Epithelial cell of prostate (primary cell): Measurements from ENCODE around the gene CPO.
A peak's percentile ranks its signal among the peaks of the same experiment; 100 is the strongest.
"Not testable (repeated sequence)": the region's sequence is repeated elsewhere in the genome, so short reads cannot be mapped to it uniquely, and the experiment has no call there.

Experiments
- DNase-seq: peaks from one replicate; pipeline ENCODE4 v3.0.0-alpha.2; 2011; ENCODE audit warnings: low read depth, low spot score
- H3K27ac ChIP-seq: fragments of 450-650 bp; 2 replicates; pipeline ENCODE4 v1.5.1; 2017; ENCODE audit warnings: mild to moderate bottlenecking

CPO gene, protein sequence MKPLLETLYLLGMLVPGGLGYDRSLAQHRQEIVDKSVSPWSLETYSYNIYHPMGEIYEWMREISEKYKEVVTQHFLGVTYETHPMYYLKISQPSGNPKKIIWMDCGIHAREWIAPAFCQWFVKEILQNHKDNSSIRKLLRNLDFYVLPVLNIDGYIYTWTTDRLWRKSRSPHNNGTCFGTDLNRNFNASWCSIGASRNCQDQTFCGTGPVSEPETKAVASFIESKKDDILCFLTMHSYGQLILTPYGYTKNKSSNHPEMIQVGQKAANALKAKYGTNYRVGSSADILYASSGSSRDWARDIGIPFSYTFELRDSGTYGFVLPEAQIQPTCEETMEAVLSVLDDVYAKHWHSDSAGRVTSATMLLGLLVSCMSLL

DNA sequence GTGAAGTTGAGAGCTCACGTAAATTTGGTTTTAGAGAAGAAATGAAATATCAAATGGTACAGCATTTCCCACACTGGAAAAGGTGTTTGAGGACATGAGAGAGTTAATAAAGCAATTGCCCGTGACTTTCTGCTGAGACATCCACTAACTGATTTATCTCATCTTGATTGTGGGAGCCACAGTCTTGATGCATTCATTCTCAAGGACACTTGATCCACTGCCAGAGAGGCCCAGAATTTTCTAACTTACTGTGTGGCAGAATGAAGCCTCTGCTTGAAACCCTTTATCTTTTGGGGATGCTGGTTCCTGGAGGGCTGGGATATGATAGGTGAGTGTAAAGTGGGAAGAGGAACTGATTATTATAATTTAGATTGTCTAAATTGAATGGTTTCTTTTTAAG is at the start of gene CPO:
TSS of gene CPO (plus strand) at position 179 of the 400 bp plus-strand sequence. CDS start at position 261, 82 bp downstream.
- DNase-seq, result no peak
- no peak within 1 kb of the TSS for H3K27ac ChIP-seq

DNA sequence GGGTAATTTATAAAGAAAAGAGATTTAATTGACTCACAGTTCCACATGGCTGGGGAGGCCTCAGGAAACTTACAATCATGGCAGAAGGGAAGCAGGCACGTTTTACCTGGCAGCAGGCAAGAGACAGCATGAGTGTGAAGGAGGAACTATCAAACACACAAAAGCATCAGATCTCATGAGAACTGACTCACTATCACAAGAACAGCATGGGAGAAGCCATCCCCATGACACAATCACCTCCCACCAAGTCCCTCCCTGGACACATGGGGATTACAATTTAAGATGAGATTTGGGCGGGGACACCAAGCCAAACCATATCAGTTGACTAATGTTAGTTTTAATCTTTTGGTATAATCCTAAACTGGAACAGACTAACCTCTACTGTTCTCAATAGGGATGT is 49.1 kb upstream of the CPO start:
- H3K27ac ChIP-seq, result no peak overlapping the region
- no peak for DNase-seq

DNA sequence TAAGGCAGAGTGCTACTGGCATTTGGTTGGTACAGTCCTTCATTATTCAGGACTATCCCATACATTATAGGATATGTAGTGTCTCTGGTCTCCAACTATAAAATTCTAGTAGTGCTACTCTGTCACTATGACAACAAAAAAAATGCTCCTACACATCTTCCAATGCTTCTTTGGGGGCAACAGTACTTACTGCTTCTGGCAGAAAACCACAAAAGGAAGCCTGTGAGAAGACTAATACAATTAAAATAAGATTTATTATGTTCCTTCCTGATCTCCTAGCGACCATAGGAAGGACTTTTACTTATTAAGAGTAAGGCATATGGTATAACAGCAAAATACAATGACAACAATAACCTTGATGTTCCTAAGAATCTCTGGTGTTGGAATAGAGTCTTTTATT is 48.4 kb upstream of the CPO start:
- H3K27ac ChIP-seq, result no peak overlapping the region
- DNase-seq, result no peak

DNA sequence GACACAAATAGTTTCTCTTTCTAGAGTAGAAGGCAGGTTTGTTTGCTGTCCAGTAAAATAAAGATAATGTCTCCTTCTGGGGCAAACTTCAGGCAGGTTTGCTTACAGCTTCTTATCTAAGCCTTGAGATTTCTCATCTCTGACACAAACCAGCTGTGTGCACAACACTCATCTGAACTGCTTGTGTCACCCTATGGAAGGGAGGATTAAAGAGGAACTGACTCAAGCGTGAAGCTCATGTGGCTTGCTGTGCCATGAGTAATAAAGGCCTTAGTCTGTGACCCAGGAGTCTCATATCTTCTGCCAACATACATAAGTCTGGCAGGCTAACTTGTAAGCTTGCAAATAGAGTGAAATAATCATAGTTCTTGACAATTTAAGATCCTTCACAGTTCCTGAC is 24.2 kb upstream of the CPO start:
- peak overlapping the region; percentile 44 for H3K27ac ChIP-seq
- peak; percentile 87 for DNase-seq

DNA sequence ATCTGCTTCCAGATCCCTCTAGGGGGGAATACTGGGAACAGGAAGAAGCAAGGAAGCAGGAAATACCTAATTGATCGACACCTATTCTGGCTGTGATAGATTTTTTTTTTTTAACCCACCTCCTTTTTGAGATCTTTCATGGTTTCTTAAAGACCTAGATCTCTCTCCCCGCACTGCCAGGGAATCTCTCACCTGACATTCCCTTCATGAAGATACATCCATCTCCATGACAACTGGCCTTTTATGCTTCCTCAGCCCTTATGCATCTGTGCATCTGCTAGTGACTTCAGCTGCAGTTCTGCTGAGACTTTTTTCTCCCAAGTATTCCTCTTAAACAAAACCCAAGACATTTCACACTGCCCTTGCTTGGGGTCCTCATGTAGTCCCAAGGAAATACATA is 21.1 kb upstream of the CPO start:
- no peak overlapping the region for H3K27ac ChIP-seq
- DNase-seq, result no peak

DNA sequence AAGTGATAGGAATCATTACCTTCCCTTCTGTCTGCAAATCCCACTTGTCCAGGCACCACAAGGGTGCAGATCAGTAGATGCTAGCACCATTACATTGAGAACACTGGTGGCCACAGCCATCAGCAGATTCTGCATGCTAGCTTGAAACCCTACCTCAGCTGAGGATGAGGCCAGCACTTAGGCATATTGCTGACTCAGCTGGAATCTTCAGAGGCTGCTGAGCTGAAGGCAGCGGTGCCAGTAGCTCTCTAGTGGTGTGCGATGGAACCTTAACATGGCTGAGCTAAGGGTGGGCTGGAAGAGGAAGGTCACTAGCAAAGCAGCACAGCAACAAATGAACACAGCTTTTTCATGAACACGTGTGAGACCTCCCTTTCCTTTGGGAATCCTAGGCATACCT is 19.0 kb upstream of the CPO start:
- H3K27ac ChIP-seq, result no peak overlapping the region
- no peak for DNase-seq

DNA sequence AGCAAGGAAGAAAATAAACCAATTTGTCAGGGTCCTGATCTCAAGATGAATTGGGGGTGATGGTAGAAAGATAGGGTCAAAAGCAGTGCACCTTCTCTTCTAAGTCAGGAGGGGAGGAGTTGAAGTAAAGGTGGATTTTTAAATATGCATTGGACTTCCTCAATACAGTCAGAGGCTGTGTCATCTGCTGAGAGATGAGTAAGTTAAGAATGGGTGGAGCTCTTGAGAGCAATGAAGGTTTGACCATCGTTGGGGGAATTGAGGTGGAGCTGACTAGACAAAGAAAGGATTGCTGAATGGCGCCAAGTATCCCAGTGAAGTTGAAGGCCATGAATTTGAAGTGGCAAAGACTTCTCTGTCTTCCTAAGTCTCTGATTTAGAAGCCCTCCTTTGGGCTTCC is 18.4 kb upstream of the CPO start:
- DNase-seq, result peak; percentile 24
- no peak overlapping the region for H3K27ac ChIP-seq

DNA sequence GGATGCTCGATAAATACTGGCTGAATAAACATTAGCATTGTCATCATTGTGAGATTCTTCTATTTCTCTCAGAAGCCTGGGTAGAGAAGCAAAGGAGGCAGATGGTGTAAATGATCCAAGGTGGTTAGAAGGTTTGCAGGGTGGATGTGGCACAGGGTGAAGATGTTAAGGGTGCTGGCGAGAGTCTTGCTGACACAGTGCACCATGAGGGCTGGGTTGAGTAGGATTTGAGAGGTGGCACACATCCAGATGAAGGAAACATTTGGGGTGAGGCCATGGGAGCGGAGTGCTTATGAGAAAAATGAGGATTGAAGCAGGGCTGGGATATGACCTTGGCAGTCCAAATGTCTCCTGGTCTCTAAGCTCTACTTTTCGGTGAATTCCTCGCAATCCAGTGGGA is 17.8 kb upstream of the CPO start:
- no peak for DNase-seq

DNA sequence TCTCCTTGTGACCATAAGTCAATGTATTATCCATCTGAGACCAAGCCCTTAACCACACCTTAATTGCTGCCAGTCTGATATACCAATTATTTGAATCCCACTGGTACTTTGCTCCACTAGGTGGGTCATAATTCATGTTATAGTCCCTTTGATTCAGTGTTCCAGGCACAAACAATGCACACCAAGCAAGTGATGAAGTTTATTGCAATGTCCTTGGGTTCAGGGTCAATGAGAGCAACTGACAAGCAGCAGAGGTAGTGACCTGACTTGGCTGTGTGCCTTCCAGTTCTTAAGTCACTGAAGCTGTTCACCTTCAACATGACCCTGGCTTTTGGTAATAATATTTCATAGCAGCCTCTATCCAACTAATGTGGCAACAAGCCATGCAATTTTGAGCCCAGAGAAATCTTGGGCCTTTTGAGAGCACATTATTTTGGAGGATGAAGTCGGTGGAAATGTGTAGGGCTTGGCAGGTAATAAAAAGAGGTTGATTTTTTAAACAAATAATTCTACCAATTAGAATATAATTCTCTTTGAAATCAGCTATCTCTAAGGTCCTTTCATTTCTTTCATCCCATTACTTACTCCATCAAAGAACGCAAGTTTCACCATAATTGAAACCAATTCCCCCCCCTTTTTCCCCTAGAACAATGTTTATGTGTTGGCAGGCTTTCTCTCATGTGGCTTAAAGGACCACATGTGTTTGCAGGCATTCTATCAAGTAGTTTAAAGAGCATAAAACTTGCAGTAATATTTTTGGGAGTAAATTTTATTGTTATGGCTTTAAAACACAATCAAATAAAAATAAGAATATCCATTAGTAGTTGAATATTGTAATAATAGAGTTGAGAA is 3.1 kb upstream of the CPO start:
- H3K27ac ChIP-seq, result no peak overlapping the region
- no peak for DNase-seq

More for the DNA sequence above, 17.8 kb upstream of the CPO start:
- H3K27ac ChIP-seq, result no peak overlapping the region

DNA sequence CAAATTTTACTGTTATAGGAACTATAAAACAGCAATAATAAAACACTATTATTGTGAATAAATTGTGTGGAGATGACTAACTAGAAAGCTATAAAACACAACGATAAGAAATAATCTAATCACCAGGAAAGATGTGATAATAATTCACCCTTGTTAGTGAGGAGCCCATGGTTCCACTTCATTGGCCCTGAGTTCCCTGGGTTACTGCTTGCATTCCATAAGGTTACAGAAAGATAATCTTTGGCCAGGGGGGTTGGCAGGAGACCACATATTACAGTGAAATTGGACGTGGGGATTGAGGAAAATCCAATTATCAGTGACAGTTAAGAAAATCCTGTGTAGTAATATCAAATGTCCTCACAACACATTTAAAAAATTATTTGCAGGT is 2.5 kb upstream of the CPO start:
- DNase-seq, result no peak

DNA sequence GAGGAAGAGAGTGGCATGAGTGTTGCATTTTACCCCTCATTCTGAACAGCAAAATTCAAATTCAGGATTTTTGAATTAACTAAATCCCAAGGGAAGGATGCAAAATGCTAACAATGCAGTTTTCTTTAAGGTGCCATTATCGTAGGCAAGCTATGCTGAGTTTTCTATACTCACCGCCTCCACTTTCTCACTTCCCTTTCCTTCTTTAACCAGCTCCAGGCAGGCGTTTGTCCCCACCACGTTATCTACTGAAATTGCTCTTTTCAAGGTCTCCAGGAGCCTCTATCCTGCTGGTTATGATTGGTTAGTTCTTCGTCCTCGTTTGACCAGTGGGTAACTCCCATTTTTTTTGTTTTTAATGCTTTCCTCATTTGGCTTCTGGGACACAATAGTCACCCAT is 1.8 kb upstream of the CPO start:
- no peak overlapping the region for H3K27ac ChIP-seq
- no peak for DNase-seq

More for the DNA sequence above, 2.5 kb upstream of the CPO start:
- H3K27ac ChIP-seq, result no peak overlapping the region

DNA sequence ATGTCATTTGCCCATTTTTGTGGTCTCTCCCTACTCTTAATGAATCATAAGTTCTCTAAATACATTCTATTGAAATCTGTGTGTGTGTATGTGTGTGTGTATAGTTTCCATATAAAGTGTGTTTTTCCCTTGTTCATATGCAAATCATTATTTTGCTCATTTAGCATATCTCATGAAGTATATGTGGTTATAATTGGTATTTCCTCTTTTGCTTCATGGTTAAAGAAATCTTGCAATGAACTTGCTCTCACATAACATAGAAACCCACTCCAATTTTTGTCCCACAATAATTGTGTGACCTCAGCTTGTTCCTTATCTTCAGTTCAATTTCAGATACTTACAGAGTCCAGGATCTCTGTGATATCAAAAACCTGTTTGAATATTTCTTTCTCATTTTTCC is 1.2 kb downstream of the CPO start:
- no peak for DNase-seq
- no peak overlapping the region for H3K27ac ChIP-seq

DNA sequence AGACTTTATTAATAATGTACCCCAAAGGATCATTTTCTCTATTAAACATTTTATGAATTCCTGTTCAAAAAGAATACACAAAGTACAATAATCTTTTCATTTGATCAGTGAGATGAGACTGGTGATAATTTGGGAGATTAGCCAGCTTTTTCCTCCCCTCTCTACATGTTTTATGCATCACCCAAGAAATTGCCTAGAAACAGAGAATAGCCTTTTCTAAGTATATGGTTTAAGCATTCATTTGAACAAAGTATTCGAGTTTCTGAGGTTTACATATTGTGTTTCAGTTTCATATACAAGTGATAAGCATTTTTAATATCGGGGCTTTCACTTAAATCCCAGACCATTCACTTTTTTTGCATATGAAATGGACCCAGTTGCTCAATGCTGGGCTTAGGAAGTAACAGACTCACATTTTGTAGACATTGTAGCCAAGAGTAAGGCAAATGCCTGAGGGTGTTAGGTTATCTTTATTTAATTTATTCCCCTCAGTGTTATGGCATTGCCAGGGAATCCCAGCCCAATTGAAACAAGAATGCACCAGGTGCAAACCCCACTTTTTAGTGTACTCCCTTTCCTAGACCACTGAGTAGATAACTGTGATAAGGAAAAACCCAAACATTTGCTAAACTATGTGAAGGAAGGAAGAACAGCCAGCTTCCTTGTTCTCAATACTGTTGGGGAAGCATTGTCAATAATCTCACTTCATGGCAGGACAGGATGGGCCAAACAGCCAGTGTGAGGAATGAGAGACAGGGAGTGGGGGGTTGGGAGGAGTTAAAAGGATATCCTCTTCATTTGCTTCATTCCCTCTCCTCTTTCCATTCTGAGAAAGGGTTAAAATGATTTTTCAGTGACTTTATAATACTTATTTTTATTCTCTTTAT is 3.5 kb downstream of the CPO start:
- DNase-seq, result no peak
- H3K27ac ChIP-seq, result no peak overlapping the region

DNA sequence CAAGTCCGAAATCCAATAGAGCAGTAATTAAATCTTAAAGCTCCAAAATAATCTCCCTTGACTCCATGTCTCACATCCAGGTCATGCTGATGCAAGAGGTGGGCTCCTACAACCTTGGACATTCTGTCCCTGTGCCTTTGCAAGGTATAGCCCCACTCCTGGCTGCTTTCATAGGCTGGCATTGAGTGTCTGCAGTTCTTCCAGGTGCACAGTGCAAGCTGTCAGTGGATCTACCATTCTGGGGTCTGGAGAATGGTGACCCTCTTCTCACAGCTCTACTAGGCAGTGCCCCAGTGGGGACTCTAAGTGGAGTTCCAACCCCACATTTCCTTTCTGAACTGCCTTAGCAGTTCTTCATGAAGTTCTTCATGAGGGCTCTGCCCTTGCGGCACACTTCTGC is 14.1 kb downstream of the CPO start:
- not testable (repeated sequence) for H3K27ac ChIP-seq, DNase-seq

DNA sequence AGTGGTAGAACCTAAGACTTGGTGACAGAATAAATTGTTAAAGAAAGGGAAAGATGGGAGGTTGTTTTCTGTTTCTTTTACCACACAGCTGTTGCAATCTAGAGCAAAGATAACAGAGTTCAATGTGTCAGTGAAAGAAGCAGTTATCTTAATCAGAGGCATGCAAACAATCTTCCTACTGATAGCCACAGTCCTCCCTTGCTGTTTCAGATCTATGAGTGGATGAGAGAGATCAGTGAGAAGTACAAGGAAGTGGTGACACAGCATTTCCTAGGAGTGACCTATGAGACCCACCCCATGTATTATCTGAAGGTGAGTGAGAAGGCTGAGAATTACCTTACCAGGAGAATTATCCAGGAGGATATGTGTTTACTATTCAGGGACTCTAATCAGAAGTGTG is 15.9 kb downstream of the CPO start:
- no peak for DNase-seq
- H3K27ac ChIP-seq, result no peak overlapping the region

DNA sequence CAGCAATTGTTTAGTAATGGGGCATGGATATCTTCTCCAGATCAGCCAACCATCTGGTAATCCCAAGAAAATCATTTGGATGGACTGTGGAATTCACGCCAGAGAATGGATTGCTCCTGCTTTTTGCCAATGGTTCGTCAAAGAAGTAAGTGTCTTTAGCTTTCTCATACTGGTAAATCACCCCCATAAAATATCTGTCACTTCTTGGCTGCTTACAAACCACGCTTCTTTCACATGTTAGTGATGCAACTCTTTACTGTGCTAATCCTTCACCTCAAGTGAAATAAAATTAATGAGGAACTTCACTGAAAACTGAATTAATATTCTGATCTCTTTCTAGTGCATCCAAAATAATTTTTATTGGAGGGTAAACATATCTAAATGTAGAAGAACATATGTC is 18.9 kb downstream of the CPO start:
- DNase-seq, result no peak
- no peak overlapping the region for H3K27ac ChIP-seq

DNA sequence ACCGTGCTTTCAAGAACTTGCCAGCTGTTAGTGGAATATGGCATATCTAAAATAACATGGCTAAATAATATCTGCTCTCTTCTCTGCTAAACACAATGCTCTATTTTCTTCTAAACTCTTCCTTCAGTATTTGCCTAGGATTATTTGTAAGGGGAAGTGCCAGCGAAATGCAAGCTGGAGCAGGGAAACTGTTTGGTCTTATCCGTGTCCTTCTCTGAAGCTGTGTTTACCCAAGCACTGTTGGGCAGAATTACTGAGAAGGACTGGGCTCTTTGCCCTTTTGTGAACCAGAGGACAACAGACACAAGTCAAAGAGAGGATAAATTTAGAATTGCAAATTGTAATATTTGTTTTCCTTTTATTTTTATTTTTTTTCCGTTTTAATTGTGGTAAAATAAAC is 23.6 kb downstream of the CPO start:
- DNase-seq, result no peak

DNA sequence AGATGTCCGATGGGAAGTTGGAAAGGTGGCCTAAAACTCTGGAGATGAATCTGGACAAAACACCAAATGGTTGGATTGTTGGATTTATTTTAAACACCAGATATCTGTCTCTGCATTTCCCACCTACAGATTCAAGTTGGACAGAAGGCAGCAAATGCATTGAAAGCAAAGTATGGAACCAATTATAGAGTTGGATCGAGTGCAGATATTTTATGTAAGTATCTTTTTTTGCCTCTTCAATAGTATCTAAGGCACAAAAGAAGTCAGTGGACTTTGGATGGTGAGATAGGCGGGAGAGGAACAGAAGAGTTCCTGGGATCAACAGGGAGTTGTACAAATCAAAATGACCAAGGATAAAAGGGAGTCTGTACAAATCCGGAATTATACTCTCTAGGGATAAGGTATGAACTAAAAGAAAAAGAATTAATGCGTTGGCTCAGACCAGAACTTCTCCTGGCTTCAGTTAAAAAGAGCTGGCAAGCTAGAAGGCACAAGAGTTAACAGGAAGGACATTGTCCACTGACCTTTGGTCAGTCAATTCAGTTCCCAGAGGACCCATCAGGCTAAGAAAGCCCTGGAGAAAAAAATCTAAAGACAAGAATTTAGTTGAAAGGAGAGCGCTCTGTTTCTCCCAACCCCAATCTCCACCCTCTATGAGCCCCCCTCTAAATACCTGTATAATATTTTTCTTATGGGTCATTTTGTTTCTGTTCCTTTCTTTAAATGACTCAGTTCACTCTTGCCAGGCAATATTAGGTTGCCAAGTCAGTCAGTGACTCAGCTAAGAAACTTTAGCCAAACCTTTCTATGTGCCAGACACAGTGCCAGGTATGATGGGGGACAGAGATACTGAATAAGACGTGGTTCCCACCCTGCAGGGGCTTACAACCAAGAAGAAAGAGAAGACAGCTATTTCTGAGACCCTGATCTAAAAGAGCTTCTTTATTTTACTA is 29.1 kb downstream of the CPO start:
- no peak overlapping the region for H3K27ac ChIP-seq
- no peak for DNase-seq

More for the DNA sequence above, 23.6 kb downstream of the CPO start:
- no peak overlapping the region for H3K27ac ChIP-seq

DNA sequence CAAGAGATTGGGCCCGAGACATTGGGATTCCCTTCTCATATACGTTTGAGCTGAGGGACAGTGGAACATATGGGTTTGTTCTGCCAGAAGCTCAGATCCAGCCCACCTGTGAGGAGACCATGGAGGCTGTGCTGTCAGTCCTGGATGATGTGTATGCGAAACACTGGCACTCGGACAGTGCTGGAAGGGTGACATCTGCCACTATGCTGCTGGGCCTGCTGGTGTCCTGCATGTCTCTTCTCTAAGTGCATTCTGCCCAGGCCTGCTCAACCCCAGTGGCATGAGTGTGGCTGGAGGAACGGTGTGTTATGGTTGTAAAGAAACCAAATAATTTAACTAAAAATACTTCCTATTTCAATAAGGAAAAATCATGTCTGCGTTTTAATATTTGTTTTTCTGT is 29.9 kb downstream of the CPO start:
- no peak overlapping the region for H3K27ac ChIP-seq

More for the DNA sequence above, 29.9 kb downstream of the CPO start:
- DNase-seq, result no peak
